Esophagus muscularis mucosa (tissue), 4 donors: ENCODE results near the gene NNT.
"Not testable (repeated sequence)": the region's sequence is repeated elsewhere in the genome, so short reads cannot be mapped to it uniquely, and the experiment has no call there.

Experiments used
- CTCF ChIP-seq, 3 experiments: fragments of 200-600 bp in 2 of 3; fragments of 450-650 bp in 1 of 3; sonication (generic) in 2 of 3; IDR thresholded peaks; one replicate each; pipeline ENCODE4 v1.5.1; 2017 to 2019; ENCODE audit warnings: antibody characterized with exemption in 3 of 3, mild to moderate bottlenecking in 2 of 3, moderate library complexity in 1 of 3
- EP300 ChIP-seq: sonication (generic); formaldehyde crosslinking; IDR thresholded peaks from one replicate; pipeline ENCODE4 v1.6.1; 2017; ENCODE audit warnings: antibody characterized with exemption
- POLR2A ChIP-seq: fragments of 450-650 bp; IDR thresholded peaks from one replicate; pipeline ENCODE4 v1.6.1; 2017; ENCODE audit warnings: antibody characterized with exemption, moderate library complexity, mild to moderate bottlenecking, low read depth
- POLR2AphosphoS5 ChIP-seq, 2 donors: sonication (generic); formaldehyde crosslinking; IDR thresholded peaks; one replicate each; pipeline ENCODE4 v1.6.1; 2017; ENCODE audit warnings: antibody characterized with exemption in 2 of 2

- not testable (repeated sequence) for TF ChIP-seq CTCF (IDR thresholded peaks at IDR 0.05); POLR2AphosphoS5 (IDR thresholded peaks at IDR 0.05); POLR2A; EP300
Measured at GRCh38 chr5:43745923-43746548, 143.1 kb downstream of the NNT start.
